Measurements from ENCODE around the gene SLITRK1.

DNA sequence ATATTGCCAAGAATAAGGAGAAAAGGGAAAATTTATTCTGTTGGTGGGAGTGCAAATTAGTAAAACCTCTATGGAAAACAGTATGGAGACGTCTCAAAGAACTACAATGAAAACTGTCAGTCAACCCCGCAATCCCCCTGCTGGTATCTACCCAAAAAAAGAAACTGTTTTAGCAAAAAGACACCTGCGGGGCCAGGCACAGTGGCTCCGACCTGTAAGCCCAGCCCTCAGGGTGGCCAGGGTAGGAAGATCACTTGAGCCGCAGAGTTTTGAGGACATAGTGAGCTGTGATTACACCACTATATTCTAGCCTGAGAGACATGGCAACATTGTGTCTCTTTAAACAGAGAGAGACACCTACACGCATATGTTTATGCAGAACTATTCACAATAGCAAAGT, 37.5 kb upstream of the SLITRK1 start:
- TF ChIP-seq ZNF282 (CRISPR knock-in tag; IDR thresholded peaks at IDR 0.05) (no peak), FIP1L1 (IDR thresholded peaks at IDR 0.05; ENCODE audit: low read depth, low read length, poor library complexity, severe bottlenecking) (no peak), KLF16 (IDR thresholded peaks at IDR 0.05) (no peak), POLR2AphosphoS5 (IDR thresholded peaks at IDR 0.05; ENCODE audit: control insufficient read depth, insufficient read depth, low read depth, low read length) (no peak), ARNT (IDR thresholded peaks at IDR 0.05) (no peak)
- TF ChIP-seq, protein P1, sequence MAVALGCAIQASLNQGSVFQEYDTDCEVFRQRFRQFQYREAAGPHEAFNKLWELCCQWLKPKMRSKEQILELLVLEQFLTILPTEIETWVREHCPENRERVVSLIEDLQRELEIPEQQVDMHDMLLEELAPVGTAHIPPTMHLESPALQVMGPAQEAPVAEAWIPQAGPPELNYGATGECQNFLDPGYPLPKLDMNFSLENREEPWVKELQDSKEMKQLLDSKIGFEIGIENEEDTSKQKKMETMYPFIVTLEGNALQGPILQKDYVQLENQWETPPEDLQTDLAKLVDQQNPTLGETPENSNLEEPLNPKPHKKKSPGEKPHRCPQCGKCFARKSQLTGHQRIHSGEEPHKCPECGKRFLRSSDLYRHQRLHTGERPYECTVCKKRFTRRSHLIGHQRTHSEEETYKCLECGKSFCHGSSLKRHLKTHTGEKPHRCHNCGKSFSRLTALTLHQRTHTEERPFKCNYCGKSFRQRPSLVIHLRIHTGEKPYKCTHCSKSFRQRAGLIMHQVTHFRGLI (CRISPR knock-in tag; IDR thresholded peaks at IDR 0.05) = no peak
- TF ChIP-seq, protein P2, sequence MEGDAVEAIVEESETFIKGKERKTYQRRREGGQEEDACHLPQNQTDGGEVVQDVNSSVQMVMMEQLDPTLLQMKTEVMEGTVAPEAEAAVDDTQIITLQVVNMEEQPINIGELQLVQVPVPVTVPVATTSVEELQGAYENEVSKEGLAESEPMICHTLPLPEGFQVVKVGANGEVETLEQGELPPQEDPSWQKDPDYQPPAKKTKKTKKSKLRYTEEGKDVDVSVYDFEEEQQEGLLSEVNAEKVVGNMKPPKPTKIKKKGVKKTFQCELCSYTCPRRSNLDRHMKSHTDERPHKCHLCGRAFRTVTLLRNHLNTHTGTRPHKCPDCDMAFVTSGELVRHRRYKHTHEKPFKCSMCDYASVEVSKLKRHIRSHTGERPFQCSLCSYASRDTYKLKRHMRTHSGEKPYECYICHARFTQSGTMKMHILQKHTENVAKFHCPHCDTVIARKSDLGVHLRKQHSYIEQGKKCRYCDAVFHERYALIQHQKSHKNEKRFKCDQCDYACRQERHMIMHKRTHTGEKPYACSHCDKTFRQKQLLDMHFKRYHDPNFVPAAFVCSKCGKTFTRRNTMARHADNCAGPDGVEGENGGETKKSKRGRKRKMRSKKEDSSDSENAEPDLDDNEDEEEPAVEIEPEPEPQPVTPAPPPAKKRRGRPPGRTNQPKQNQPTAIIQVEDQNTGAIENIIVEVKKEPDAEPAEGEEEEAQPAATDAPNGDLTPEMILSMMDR (IDR thresholded peaks at IDR 0.05 in 2 of 3, conservative IDR thresholded peaks at IDR 0.05 in 1 of 3; ENCODE audit: insufficient read depth in 2 of 3, low read depth in 1 of 3, low read length in 3 of 3) = no peak
